Stimulated activated CD4-positive, alpha-beta T cell treated with anti-CD3 and anti-CD28 coated beads, Interleukin-15, amount 100 ng/mL, for 24 hours (primary cell): ENCODE measurements around the gene NOL6.
A peak's percentile ranks its signal among the peaks of the same experiment; 100 is the strongest.
"Not testable (repeated sequence)": the region's sequence is repeated elsewhere in the genome, so short reads cannot be mapped to it uniquely, and the experiment has no call there.

Source experiments
- DNase-seq: peaks from one replicate; pipeline ENCODE4 v3.0.0-alpha.2; 2020

The NOL6 gene

GRCh38 chr9:33473643-33474352, at the start of gene NOL6:
TSS of gene NOL6 (minus strand) at chr9:33473924. CDS start at chr9:33473842, 82 bp downstream.
- DNase-seq: peak; percentile 99

- DNase-seq: not testable (repeated sequence)
Observed at GRCh38 chr9:33521861-33522260, 48.1 kb upstream of the NOL6 start.

- not testable (repeated sequence) for DNase-seq
Observed at GRCh38 chr9:33517934-33518577, 44.3 kb upstream of the NOL6 start.

- no peak for DNase-seq
Observed at GRCh38 chr9:33517373-33517772, 43.6 kb upstream of the NOL6 start.

- DNase-seq: not testable (repeated sequence)
Observed at GRCh38 chr9:33516397-33516796, 42.7 kb upstream of the NOL6 start.

- not testable (repeated sequence) for DNase-seq
Observed at GRCh38 chr9:33515342-33515995, 41.7 kb upstream of the NOL6 start.

GRCh38 chr9:33512535-33512934, 38.8 kb upstream of the NOL6 start:
- not testable (repeated sequence) for DNase-seq

GRCh38 chr9:33511184-33511517, 37.4 kb upstream of the NOL6 start:
- not testable (repeated sequence) for DNase-seq

GRCh38 chr9:33510262-33511183, 36.8 kb upstream of the NOL6 start:
- DNase-seq: peak; percentile 59

GRCh38 chr9:33506626-33507370, 33.1 kb upstream of the NOL6 start:
- peak; percentile 41 for DNase-seq

- DNase-seq: no peak
Observed at GRCh38 chr9:33498387-33498786, 24.7 kb upstream of the NOL6 start.

- not testable (repeated sequence) for DNase-seq
Observed at GRCh38 chr9:33493819-33494218, 20.1 kb upstream of the NOL6 start.

GRCh38 chr9:33489066-33489465, 15.3 kb upstream of the NOL6 start:
- no peak for DNase-seq

- not testable (repeated sequence) for DNase-seq
Observed at GRCh38 chr9:33485312-33485711, 11.6 kb upstream of the NOL6 start.

- DNase-seq: no peak
Observed at GRCh38 chr9:33480976-33481375, 7.3 kb upstream of the NOL6 start.

- DNase-seq: no peak
Observed at GRCh38 chr9:33480106-33480505, 6.4 kb upstream of the NOL6 start.

- no peak for DNase-seq
Observed at GRCh38 chr9:33476503-33476902, 2.8 kb upstream of the NOL6 start.

GRCh38 chr9:33475357-33475756, 1.6 kb upstream of the NOL6 start:
- no peak for DNase-seq

- no peak for DNase-seq
Observed at GRCh38 chr9:33472881-33473615, 676 bp downstream of the NOL6 start.

- DNase-seq: no peak
Observed at GRCh38 chr9:33472171-33472880, 1.4 kb downstream of the NOL6 start.

- DNase-seq: no peak
Observed at GRCh38 chr9:33471361-33471760, 2.4 kb downstream of the NOL6 start.
